OCI-M2 (cell line): ENCODE data around the gene CPEB1.
"Not testable (repeated sequence)": the region's sequence is repeated elsewhere in the genome, so short reads cannot be mapped to it uniquely, and the experiment has no call there.

Experiments used
- DNase-seq: peaks from one replicate; lab custom pipeline; 2025; ENCODE audit not compliant: unreplicated experiment; lab: John Stamatoyannopoulos, UW

The CPEB1 gene

GRCh38 chr15:82530606-82531379 lies 116.4 kb downstream of the CPEB1 start:
- no peak for DNase-seq

DNA sequence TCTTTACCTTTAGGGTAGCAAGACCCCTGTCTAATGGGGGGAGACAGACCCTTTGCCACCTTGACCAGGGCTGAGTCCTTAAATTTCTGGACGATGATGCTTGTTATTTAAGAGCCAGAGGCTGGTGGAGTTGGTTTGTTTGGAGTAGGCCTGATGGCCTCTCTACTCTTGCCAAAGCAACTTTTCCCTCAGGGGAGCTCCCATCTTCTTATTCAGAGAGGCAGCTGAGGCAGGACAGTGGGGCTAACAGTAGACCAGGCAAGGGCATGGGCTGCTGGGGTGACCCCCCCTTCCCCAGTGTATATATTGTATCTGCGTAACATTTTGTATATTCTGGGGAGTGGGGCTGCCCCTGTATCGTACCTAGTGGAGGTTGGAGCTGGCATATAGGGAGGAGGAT lies 117.2 kb downstream of the CPEB1 start:
- no peak for DNase-seq

- DNase-seq: not testable (repeated sequence)
Observed at GRCh38 chr15:82513587-82513986, 133.6 kb downstream of the CPEB1 start.

DNA sequence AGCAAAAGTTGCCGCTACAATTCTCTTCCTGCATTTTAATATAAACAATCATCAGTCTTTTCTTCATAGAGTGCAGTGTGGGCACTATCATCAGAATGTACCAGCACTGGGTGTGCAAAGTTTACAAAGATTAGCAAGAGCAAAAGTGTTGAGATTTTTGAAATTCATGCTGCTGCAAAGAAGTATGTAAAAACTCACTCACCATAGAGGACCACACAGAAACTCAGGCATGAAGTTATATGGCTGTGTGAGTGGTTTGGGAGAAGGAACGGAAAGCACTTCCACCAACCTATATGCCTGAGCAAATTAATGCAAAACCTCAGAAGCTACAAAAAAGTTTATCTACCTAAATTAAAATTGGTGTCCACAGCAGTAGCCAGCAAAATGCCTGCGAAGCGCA lies 139.5 kb downstream of the CPEB1 start:
- not testable (repeated sequence) for DNase-seq

DNA sequence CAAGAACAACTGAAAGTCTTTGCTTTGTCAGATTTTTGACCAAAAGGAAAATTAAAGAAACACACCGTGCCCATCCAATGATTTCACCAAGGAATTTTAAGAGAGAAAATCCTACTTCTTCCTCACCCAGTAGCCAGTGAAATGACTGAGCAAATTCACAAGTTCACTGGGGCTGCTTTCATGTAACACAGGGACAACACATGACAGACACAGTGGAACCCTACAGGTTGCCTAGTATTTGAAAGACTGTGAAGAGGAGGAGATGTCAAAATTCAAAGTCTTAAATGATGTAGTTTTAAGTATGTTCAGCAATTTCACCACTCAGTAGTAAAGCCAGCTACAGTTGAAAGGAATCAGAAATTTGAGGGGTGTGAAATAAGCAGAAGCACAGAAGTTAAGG lies 140.1 kb downstream of the CPEB1 start:
- not testable (repeated sequence) for DNase-seq

GRCh38 chr15:82505842-82506241 lies 141.3 kb downstream of the CPEB1 start:
- not testable (repeated sequence) for DNase-seq

- not testable (repeated sequence) for DNase-seq
Observed at GRCh38 chr15:82504074-82504473, 143.1 kb downstream of the CPEB1 start.

DNA sequence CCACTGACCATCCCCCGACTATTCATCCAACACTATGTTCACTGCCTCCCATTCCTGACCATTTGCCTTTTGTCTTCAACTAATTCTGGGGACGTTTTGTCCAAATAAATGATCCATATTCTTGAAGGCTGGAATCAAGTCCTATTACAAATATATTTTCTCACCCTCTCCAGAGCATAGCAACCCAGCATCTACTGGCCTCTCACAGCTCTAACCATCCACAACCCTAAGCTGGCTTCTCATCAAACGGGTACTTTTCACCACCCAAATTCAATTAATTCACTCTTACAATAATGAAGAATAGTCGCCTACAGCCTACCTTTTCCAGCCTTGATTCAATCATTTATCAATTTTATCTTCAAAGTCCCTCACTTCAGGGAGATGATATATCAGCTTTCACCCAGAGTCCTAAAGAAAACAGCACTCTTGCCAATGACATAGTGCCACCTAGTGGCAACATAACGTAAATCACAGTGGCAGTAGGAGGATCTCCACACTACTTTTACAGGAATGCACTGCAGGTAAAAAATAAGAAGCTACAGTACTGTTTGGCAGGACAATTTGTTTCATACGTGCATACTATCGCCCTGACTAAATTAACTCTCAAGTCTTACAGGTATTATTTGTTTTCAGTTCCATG lies 144.3 kb downstream of the CPEB1 start:
- DNase-seq: not testable (repeated sequence)

- DNase-seq: not testable (repeated sequence)
Observed at GRCh38 chr15:82500772-82501171, 146.4 kb downstream of the CPEB1 start.

DNA sequence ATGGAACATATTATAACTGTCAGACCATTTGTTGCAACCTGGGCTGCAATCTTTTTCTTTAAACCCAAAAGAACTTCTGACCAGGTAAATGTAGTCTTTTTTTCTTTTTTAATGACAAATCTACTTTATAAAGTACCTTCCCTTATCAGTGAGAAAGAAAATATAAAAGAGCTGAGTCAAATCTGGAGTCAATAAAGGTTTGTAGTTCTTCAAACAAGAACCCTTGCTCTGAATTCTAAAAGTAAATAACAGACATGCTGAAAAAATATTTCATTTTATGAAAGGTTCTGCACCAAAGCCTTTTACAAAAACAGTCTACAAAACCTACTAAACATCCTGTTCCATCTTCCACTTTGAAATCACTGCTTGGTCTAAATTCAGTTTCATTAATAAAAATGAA lies 149.2 kb downstream of the CPEB1 start:
- DNase-seq: not testable (repeated sequence)
